DMS153 treated with DMSO at 0.1 percent for 48 hours (cell line): ENCODE results near the gene GBX2.

ENCODE experiments used
- DNase-seq: peaks from one replicate; lab custom pipeline; 2025; ENCODE audit not compliant: unreplicated experiment; lab: John Stamatoyannopoulos, UW

The GBX2 gene

DNA sequence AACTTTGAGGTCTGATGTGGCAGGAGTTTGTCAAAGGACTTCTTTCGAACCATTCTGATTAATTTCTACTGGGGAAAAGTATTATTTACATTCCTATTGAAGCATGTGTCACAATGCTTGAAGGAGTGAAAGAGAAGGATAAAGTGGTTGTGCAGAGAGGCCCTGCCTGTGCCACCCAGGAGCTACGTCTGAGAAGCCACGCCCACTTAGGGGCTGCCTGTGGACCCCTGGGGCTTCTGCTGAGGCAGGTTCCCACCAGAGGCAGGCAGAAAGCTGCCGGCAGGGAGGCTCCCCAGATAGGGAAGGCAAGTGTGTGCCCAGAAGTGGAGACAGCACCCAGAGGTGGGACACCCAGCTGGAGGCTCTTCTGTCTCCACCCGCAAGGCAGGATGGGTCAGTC, 47.4 kb downstream of the GBX2 start:
- no peak for DNase-seq

DNA sequence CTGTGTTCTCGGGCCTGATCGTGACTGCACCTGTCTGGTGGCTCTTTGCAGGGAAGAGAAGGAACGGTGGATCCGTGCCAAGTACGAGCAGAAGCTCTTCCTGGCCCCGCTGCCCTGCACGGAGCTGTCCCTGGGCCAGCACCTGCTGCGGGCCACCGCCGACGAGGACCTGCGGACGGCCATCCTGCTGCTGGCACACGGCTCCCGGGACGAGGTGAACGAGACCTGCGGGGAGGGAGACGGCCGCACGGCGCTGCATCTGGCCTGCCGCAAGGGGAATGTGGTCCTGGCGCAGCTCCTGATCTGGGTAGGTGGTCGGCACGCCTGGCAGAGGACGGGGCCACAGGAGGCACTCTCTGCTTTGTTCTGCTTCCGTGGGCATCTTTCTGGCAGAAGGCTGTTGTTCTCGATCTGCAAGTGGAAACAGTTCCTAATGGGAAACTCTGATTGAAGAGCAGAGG, 48.0 kb downstream of the GBX2 start:
- peak; percentile 23 for DNase-seq

- no peak for DNase-seq
These were observed 48.7 kb downstream of the GBX2 start for GRCh38 chr2:236119476-236119875.

DNA sequence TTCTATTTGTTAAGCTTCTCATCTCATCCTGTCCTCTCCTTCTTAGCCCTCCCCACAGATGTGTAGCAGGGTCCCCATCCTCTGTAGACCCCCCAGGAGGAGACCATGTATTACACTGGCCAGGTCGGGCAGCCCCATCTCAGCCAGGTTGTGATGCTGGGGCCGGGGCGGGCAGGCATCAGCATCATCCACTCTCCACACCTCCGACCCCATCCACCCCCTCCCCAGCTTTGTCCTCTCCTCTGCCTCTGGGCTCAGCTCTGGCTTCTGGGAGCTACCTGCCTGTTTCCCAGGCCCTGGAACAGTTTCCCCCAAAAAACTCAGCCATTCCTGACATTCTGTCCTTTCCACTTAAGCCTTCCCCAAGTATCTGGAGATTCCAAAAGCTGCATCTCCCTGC, 49.2 kb downstream of the GBX2 start:
- no peak for DNase-seq

GRCh38 chr2:236117861-236118269, 50.3 kb downstream of the GBX2 start:
- peak; percentile 39 for DNase-seq

- DNase-seq, result no peak
These were observed 50.8 kb downstream of the GBX2 start for GRCh38 chr2:236117401-236117800.
